ENCODE measurements around the gene EXOC6B. TPM values are rescaled to one million over a fixed set of nuclear protein-coding genes. Genes with fewer than 3 reads are reported as not detected.

Gene EXOC6B
- total RNA-seq, 2 experiments from 2014 or later: 16.9 to 17.5 TPM

DNA sequence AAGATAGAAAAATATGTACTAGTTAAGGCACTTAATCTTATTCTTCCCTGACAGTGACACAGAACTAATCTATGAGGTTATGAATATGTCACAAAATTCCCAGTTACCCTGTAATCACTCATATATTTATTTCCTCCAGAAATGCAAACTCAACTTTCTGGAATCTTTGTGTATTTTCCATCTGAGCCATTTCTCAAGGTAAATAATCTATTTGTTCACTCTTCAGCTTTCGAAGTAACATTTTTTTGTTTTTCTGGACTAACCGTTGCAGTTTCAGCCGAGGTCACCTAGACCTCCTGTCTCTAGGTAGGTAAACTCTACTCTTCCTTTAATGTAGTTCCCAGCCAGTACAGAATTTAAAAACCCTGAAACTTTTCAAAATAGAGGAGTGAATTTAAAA is 250.9 kb downstream of the EXOC6B start:
- H3K27ac Mint-ChIP-seq: no peak overlapping the region
- ChIA-PET CTCF (no interaction called here), POLR2A (interaction anchor here (1.2 kb wide), 1 partner anchor 15 kb away, joined by 3 read pairs; no protein-coding TSS in a partner anchor)
- H3K27me3 Mint-ChIP-seq: no peaks in the 10 kb centered on the region
- TF ChIP-seq, protein P1, sequence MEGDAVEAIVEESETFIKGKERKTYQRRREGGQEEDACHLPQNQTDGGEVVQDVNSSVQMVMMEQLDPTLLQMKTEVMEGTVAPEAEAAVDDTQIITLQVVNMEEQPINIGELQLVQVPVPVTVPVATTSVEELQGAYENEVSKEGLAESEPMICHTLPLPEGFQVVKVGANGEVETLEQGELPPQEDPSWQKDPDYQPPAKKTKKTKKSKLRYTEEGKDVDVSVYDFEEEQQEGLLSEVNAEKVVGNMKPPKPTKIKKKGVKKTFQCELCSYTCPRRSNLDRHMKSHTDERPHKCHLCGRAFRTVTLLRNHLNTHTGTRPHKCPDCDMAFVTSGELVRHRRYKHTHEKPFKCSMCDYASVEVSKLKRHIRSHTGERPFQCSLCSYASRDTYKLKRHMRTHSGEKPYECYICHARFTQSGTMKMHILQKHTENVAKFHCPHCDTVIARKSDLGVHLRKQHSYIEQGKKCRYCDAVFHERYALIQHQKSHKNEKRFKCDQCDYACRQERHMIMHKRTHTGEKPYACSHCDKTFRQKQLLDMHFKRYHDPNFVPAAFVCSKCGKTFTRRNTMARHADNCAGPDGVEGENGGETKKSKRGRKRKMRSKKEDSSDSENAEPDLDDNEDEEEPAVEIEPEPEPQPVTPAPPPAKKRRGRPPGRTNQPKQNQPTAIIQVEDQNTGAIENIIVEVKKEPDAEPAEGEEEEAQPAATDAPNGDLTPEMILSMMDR (IDR thresholded peaks at IDR 0.05): no peak
- Histone ChIP-seq H3K9me3 (ENCODE audit: control insufficient read depth in 1 of 2, insufficient read depth in 1 of 2, low read length in 2 of 2) (no peaks in the 10 kb centered on the region), H3K4me3 (ENCODE audit: low read length) (no peak overlapping the region), H3K36me3 (ENCODE audit: insufficient read depth, low read length) (no peaks in the 10 kb centered on the region), H3K4me1 (ENCODE audit: insufficient read depth, low read length) (no peaks in the 10 kb centered on the region), H3K27me3 (ENCODE audit: control insufficient read depth in 1 of 2, insufficient read depth in 2 of 2, low read length in 2 of 2) (no peaks in the 10 kb centered on the region), H3K27ac (ENCODE audit: low read depth in 1 of 2, low read length in 2 of 2) (no peak overlapping the region)
- H3K4me1 Mint-ChIP-seq (ENCODE audit: low read depth): no peaks in the 10 kb centered on the region
- intact Hi-C loops (cut with DNase I, micrococcal nuclease): no loop called here
- DNase-seq (no peak), ATAC-seq (ENCODE audit: poor library complexity) (no peak)
- H3K36me3 Mint-ChIP-seq (ENCODE audit: low read depth): peaks cover 4% of the 10 kb centered on the region
- H3K9me3 Mint-ChIP-seq: no peaks in the 10 kb centered on the region
- H3K4me3 Mint-ChIP-seq: no peak overlapping the region

- no peaks in the 10 kb centered on the region for H3K27me3 Mint-ChIP-seq
- H3K4me1 Mint-ChIP-seq (ENCODE audit: low read depth): no peaks in the 10 kb centered on the region
- H3K36me3 ChIP-seq (ENCODE audit: insufficient read depth, low read length): no peaks in the 10 kb centered on the region
- DNase-seq (no peak), ATAC-seq (ENCODE audit: poor library complexity) (no peak)
- TF ChIP-seq, protein P1 (IDR thresholded peaks at IDR 0.05): no peak
- H3K9me3 ChIP-seq (ENCODE audit: control insufficient read depth in 1 of 2, insufficient read depth in 1 of 2, low read length in 2 of 2): no peaks in the 10 kb centered on the region
- no peaks in the 10 kb centered on the region for H3K4me1 ChIP-seq (ENCODE audit: insufficient read depth, low read length)
- intact Hi-C loops (cut with DNase I, micrococcal nuclease): no loop called here
- H3K27me3 ChIP-seq (ENCODE audit: control insufficient read depth in 1 of 2, insufficient read depth in 2 of 2, low read length in 2 of 2): no peaks in the 10 kb centered on the region
- POLR2A ChIA-PET: no interaction called here
- no peak overlapping the region for H3K27ac ChIP-seq (ENCODE audit: low read depth in 1 of 2, low read length in 2 of 2)
- CTCF ChIA-PET: no interaction called here
- H3K27ac Mint-ChIP-seq: no peak overlapping the region
- H3K4me3 ChIP-seq (ENCODE audit: low read length): no peak overlapping the region
- H3K9me3 Mint-ChIP-seq: no peaks in the 10 kb centered on the region
- H3K4me3 Mint-ChIP-seq: no peak overlapping the region
- H3K36me3 Mint-ChIP-seq (ENCODE audit: low read depth): peaks cover 4% of the 10 kb centered on the region
These were observed 252.6 kb downstream of the EXOC6B start for GRCh38 chr2:72573232-72573631.

GRCh38 chr2:72572501-72572900 is 253.3 kb downstream of the EXOC6B start:
- H3K27ac ChIP-seq (ENCODE audit: low read depth in 1 of 2, low read length in 2 of 2): no peak overlapping the region
- DNase-seq (no peak), ATAC-seq (ENCODE audit: poor library complexity) (no peak)
- Mint-ChIP-seq H3K9me3 (no peaks in the 10 kb centered on the region), H3K36me3 (ENCODE audit: low read depth) (peaks cover 9% of the 10 kb centered on the region), H3K4me1 (ENCODE audit: low read depth) (no peaks in the 10 kb centered on the region), H3K27me3 (no peaks in the 10 kb centered on the region), H3K4me3 (no peak overlapping the region), H3K27ac (no peak overlapping the region)
- H3K4me3 ChIP-seq (ENCODE audit: low read length): no peak overlapping the region
- H3K4me1 ChIP-seq (ENCODE audit: insufficient read depth, low read length): no peaks in the 10 kb centered on the region
- POLR2A ChIA-PET: interaction anchor here (0.7 kb wide), 1 partner anchor 760 kb away, joined by 3 read pairs; no protein-coding TSS in a partner anchor
- H3K36me3 ChIP-seq (ENCODE audit: insufficient read depth, low read length): no peaks in the 10 kb centered on the region
- CTCF ChIA-PET: no interaction called here
- TF ChIP-seq, protein P1 (IDR thresholded peaks at IDR 0.05): no peak
- intact Hi-C loops (cut with DNase I, micrococcal nuclease): no loop called here
- H3K9me3 ChIP-seq (ENCODE audit: control insufficient read depth in 1 of 2, insufficient read depth in 1 of 2, low read length in 2 of 2): no peaks in the 10 kb centered on the region
- H3K27me3 ChIP-seq (ENCODE audit: control insufficient read depth in 1 of 2, insufficient read depth in 2 of 2, low read length in 2 of 2): no peaks in the 10 kb centered on the region
